GM21390 (cell line): Measurements from ENCODE around the gene TMX3.
A peak's percentile ranks its signal among the peaks of the same experiment; 100 is the strongest.

ENCODE experiments used
- ATAC-seq: cut with Tn5 transposase; IDR thresholded peaks from one replicate; pipeline ENCODE4 v1.9.1; 2021; ENCODE audit not compliant: unreplicated experiment

Gene TMX3, protein sequence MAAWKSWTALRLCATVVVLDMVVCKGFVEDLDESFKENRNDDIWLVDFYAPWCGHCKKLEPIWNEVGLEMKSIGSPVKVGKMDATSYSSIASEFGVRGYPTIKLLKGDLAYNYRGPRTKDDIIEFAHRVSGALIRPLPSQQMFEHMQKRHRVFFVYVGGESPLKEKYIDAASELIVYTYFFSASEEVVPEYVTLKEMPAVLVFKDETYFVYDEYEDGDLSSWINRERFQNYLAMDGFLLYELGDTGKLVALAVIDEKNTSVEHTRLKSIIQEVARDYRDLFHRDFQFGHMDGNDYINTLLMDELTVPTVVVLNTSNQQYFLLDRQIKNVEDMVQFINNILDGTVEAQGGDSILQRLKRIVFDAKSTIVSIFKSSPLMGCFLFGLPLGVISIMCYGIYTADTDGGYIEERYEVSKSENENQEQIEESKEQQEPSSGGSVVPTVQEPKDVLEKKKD

DNA sequence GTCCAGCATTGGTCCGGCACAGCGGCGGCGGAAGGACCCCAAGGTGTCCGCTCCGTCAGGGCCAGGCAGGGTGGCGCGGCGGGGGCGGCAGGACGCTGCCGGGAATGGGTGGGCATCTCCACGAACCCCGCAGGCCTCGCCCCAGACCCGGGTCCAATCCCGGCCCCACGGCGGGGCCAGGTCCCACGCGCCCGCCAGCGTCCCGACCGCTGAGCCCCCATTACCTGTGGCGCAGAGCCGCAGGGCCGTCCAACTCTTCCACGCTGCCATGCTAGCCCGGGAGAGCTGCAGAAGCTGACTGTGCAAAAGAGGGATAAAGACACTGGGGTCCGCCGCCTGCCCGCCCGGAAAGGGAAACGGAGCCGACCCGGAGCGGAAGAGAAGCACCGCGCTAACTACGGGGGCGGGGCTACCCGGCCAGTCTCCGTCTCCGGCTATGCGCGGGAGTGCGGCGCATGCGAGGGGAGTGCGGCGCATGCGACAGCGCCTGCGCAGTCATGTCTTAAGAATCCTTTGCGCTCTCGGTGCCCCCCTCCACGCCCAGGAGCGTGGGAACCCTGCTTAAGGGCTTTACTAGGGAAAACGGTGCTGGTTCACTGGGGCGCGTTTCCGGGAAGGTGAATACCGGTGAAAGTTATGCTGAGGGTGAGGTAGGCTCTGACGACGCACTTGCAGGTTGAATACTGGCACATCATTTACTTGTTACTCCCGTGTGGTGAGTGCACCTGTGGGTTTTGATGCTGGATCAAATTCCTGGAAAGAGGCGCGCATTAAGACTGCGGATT is at the start of gene TMX3:
Gene TMX3, minus strand, starts transcription at position 397 of the 785 bp plus-strand sequence. Its CDS starts 127 bp downstream, at position 270.
- peak; percentile 95 for ATAC-seq

GRCh38 chr18:68764016-68764415 is 49.1 kb upstream of the TMX3 start:
- ATAC-seq: no peak

- ATAC-seq: no peak
Measured at GRCh38 chr18:68763083-68763482, 48.2 kb upstream of the TMX3 start.

DNA sequence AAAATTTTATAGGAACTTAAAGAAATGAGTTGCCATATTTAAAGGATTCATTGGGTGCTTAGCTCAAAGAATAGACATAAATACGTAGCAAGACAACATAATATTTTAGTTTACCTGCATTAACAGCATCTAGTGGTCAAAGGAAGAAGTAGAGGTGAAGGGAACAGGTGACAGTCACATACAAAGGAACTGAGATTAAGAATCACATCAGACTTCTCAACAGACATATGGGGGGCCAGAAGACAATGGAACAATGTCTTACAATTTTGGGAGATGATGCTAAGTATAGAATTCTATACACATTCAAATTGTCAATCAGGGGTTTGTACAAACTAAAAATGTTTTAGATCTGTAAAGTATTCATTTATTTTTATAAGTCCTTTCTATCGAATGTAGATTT is 44.4 kb upstream of the TMX3 start:
- ATAC-seq: no peak

- ATAC-seq: no peak
Measured at GRCh38 chr18:68757126-68757525, 42.2 kb upstream of the TMX3 start.

- ATAC-seq: no peak
Measured at GRCh38 chr18:68742206-68742605, 27.3 kb upstream of the TMX3 start.

DNA sequence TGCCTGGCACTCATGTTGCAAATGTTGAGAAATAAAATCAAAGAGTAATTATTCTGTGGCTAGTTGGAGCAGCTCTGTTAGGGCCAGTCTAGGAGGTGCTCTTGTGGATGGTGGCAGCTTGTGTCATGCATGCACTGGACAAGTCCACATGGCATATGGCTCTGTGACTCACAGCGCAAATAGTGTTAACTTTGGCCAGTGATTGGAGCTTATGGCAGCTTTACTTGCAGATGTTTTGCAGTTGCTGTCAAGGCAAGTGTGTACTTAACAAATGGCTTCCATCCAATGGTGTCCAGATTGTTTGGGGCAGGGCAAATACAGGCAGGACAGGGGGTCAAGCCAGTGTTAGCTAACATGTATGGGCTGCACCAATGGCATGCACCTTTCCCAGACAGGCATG is 26.1 kb upstream of the TMX3 start:
- no peak for ATAC-seq

DNA sequence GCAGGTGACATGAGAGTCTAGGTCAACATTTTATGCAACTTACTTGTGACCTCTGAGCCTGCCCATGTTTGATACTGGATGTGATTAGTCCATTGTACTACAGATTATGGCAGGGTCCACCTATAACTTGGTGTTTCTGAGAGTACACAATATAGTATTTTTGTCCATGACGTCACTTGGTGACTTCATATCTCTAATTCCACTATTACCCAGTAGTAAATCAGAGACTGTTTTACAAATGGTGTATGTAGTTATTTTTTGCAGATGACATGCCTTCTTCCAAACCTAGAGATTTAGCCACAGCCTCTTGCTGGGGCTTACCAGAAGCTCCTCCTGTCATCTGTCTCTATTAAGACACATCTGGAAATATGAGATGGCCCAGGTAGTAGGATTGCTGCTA is 24.6 kb upstream of the TMX3 start:
- no peak for ATAC-seq

GRCh38 chr18:68738564-68738963 is 23.7 kb upstream of the TMX3 start:
- ATAC-seq: no peak

GRCh38 chr18:68735483-68736343 is 20.8 kb upstream of the TMX3 start:
- peak; percentile 92 for ATAC-seq

GRCh38 chr18:68734308-68734707 is 19.4 kb upstream of the TMX3 start:
- no peak for ATAC-seq

DNA sequence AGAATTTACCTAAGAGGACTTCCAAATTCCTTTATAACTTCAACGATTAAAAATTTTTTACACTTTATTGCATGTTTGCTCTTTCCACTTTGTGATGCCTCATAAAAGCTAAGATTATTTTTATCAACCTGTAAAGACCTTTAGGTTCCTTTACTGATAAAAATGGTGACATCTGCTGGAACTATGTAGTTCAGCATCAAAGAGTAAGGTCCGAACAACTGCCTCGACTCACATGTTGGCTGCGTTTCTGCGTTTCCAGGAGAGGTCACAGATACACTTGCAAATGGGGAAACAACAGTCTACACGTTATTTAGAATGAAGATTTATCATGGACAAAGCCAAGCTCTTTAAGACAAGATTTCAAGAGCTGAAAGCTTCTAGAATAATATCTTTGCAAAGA is 18.8 kb upstream of the TMX3 start:
- no peak for ATAC-seq

DNA sequence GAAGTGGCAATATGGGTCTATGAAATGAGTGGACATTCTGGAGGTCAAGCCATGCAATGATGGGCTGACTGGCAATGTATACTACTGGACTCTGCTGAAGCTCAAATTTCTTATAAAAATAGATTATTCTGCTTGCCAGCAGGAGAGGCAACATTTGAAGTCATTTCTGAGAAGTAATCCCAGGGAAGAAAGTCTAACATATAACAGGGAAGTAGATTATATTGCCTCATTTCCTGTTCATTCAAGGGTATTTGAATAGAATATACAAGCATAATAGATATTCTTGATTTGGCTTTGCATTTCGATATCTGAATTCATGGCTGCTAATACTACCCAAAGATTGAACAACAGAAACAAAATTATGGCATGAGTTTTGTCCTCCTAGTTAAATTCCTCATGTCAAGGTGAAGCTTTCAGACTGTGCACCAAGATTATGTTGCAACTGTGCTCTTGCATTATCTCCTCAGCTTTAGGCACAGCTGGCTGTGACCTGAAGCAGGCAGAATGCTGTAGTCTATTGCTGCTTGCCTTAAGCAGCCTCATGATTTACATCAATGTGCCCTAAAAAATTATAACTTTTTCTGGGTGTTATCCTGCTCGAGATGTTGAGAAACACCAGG is 13.3 kb upstream of the TMX3 start:
- no peak for ATAC-seq

DNA sequence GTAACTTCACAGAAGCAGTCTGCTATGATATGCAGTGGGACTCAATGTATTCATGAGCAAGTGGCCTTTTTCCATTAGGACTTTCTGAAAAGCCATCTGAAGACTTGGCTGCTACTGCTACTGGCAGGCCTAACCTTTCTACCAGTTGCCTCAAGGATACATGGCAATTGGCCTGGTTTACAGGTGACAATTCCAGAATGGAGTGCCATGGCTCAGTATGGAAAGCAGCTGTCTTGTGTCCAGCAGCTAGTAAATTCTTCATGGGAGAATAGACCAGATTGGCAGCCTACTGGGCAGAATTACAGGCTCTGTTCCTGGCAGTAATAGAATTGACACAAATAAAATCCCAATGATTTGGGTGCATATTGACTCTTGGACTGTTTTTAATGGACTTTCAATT is 12.6 kb upstream of the TMX3 start:
- ATAC-seq: no peak

GRCh38 chr18:68725346-68725745 is 10.4 kb upstream of the TMX3 start:
- ATAC-seq: no peak

GRCh38 chr18:68724021-68724420 is 9.1 kb upstream of the TMX3 start:
- no peak for ATAC-seq

GRCh38 chr18:68723539-68723938 is 8.6 kb upstream of the TMX3 start:
- ATAC-seq: no peak

GRCh38 chr18:68722821-68723220 is 7.9 kb upstream of the TMX3 start:
- no peak for ATAC-seq

DNA sequence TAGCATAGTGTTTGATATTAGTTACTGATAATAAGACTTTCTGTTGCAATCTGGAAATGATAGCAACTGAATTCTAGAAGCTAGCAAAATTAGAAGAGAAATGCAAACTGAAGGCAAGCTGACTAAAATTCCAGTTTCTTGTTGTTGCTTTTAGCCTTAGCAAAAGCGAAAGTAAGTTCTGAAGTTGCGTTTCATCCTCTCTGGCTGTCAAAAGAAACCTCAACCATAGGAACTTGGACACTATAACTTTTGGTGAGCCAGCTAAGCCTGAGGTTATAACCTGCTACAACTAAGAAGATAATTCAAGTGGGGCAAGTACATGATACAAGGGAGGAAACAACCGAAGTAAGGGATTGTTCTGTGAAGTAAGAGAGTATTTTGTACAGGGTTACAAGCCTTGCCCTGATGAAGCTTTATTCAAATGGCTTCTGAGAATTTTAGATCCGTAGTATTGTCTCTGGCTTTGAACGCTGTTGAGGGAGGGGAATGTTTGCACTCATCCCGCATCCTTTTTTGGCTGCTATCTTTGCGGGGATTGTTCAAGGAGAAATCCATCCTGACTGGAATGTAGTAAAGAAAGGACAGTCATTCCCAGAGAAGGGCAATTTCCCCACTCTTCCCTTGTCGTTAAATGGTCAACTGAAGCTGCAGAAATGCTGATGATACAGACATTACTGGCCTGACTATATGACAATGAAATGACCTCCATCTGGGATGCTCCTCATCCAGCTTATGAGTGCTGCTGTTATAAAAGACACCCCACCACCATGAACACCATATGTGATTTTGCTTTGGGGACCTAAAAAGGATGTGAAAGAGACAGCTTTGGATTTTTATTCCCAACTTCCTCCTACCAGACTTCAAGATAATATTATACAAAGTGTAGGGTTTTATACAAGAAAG is 7.0 kb upstream of the TMX3 start:
- ATAC-seq: peak; percentile 92

DNA sequence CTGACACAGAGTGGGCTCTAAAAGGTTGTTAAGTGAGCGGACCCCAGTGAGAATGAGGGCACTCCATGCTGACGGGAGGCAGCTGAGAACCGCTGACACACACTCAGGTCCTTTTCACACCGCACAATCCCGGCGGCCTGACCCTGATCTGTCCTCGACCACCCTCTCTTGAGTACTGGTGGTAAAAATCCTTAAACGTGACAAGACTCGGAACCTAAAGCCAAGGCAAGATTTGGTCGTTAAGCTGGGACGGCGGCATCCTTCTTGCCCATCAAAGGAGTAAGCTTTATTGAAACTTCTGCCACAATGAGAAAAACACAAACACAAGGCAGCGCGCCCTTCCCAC is 569 bp downstream of the TMX3 start:
- ATAC-seq: peak; percentile 11
